GM10266 (cell line): ENCODE measurements around the gene FBXL17.

Source experiments
- DNase-seq: peaks from one replicate; pipeline ENCODE4 v3.0.0; 2012; ENCODE audit errors: extremely low spot score
- TF ChIP-seq, protein P1 (sequence below): IDR thresholded peaks from 2 replicates; pipeline ENCODE4 v1.5.1; 2012; ENCODE audit warnings: mild to moderate bottlenecking, low read depth; ENCODE audit not compliant: control insufficient read depth, insufficient read depth; ENCODE audit errors: missing control alignments

FBXL17 gene

DNA sequence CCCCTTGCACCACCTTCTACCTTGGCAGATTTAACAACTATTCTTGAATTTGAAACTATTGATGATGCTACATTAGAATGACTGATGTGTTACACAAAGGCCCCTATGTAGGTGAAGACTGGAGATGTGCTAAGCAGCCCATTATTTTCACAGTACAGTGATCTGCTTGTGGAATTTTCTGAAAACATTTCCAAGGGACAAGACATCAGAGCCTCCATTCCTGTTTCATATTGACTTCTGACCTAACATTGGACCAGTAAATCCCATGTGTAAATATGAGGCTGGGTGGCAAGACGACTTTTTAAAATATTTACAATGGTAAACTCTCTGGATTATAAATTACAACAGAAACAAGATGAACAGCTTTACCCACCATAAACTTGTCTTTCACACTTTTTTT, 445.4 kb downstream of the FBXL17 start:
- TF ChIP-seq, protein P1, sequence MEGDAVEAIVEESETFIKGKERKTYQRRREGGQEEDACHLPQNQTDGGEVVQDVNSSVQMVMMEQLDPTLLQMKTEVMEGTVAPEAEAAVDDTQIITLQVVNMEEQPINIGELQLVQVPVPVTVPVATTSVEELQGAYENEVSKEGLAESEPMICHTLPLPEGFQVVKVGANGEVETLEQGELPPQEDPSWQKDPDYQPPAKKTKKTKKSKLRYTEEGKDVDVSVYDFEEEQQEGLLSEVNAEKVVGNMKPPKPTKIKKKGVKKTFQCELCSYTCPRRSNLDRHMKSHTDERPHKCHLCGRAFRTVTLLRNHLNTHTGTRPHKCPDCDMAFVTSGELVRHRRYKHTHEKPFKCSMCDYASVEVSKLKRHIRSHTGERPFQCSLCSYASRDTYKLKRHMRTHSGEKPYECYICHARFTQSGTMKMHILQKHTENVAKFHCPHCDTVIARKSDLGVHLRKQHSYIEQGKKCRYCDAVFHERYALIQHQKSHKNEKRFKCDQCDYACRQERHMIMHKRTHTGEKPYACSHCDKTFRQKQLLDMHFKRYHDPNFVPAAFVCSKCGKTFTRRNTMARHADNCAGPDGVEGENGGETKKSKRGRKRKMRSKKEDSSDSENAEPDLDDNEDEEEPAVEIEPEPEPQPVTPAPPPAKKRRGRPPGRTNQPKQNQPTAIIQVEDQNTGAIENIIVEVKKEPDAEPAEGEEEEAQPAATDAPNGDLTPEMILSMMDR = no peak
- DNase-seq = no peak

DNA sequence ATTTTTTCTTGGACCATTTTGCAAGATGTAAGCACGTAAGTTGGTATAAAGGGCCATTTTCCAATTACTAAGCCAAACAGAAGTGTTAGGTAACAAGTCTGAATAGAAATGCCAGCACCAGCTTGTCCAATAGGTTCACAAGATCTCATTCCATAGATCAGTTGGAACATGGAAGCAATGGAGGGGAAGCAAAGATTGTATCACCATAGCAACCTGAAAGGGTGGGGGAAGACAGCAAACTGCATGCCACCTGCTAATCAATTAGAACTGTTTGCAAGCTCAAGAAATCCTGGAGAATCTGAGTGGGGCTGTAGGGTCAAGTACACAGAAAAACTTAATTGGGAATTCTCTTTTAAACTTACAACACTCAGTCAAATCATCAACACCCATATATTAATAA, 446.3 kb downstream of the FBXL17 start:
- DNase-seq = no peak
- TF ChIP-seq, protein P1 = no peak

DNA sequence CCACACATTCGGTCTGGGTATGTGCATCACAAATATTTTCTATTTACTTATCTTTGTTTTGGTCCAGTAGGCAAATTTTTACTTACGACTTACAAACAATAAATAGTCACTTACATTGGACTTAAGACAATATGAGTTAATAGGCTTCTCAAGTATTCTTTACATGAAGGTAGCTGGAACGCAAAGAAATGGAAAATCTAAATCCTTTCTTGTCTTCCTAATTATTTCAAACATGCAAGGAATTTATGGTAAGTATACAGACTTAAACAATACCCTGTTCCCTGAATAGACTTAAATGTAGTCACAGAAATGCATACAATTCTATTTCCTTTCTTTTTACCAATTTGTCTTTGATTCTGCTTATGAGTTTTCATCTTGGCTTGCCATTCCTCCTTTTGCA, 448.6 kb downstream of the FBXL17 start:
- no peak for DNase-seq
- TF ChIP-seq, protein P1 = no peak

DNA sequence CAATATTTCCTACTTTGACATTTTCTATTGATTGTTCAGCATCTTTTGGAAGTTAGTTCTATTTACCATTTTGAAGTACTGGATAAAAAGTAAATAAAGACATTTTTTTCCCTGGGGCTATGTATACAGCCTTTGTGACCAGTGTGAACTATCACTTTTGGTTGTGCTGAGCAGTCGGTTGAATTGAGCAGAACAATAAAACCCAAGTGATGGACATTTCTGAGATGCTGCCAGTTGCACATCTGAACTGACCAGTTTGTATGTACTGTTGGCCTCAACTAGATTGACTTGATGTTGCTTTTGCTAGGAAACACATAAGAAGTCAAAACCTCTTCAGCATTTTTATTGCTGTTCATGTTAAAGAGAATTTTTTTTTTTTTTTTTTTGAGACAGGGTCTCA, 451.0 kb downstream of the FBXL17 start:
- no peak for DNase-seq
- TF ChIP-seq, protein P1 = no peak

DNA sequence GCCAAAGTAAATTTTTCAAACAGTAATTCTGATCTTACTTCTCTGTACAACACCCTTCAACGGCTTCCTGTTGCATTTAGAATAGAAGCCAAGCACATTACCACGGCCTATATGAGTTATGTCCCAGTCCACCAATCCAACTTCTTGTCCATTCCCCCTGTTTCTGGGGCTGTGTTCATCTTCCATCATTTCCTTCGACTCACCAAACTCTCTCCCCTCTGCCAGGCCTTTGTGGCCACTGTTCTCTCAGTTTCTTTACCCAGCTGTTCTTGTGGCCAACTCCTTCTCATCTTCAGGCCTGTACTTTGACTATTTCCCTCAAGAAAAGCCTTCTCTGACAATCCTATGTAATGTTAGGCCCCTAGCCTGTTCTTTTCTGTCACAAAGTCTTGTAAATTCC, 451.8 kb downstream of the FBXL17 start:
- DNase-seq = no peak
- TF ChIP-seq, protein P1 = no peak

DNA sequence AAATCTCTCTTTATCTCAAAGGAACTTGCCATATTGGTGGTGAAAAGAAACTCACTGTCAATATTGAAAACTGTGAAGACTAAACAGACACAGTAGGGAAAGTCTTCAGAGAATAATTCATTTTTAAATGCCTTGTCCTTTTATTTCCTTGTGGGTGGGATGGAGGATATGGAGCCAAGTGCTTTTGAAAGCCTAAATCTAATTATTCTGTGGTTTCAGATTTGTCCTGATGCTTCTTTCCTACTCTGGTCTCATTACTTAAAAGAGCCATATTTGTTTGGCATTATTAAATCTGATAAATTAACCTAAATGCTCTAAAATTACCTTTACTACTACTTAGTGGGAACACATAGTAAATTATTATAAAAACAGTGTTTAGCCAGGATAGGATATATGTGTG, 452.8 kb downstream of the FBXL17 start:
- DNase-seq = no peak
- TF ChIP-seq, protein P1 = no peak

DNA sequence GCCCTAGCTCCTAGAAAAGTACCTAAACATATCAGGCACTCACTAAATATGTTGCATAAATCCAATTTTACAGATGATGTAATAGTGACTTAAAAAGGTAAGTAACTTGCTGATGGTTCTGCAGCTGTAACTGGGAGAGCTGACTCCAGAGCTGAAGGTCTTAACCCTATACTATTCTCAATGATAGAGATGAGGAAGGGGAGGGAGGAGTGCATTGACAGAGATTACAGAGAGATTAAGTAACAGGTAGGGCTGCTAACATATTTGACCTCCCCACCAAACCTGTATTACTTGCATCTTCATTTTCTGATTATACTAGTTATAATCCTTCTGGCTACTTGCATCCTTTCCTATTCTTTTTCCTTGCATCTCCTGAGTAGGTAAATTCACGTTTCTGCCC, 455.8 kb downstream of the FBXL17 start:
- no peak for DNase-seq
- TF ChIP-seq, protein P1 = no peak

DNA sequence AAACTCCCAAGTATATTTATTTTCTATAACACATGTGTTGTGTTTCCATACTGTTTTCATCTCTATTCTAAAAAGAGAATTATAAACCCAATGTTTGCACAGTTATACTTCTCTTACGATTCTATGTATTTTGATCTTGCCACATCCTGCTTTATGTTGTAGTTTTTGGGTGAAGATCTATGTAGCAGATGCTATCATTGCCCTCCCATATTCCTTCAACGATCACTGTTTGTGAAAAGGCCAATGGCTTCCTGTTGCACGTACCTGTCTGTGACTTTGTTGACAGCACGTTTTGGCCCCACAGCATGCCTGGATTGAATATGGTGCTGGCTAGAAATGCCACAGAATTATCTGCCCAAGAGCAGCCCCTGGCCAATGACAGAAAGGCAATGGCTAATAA, 456.7 kb downstream of the FBXL17 start:
- DNase-seq = no peak
- TF ChIP-seq, protein P1 = no peak
